Tibial nerve (tissue), 4 donors: ENCODE data around the gene MYMK. TPM values are rescaled to one million over a fixed set of nuclear protein-coding genes. Genes with fewer than 3 reads are reported as not detected.
"Not testable (repeated sequence)": the region's sequence is repeated elsewhere in the genome, so short reads cannot be mapped to it uniquely, and the experiment has no call there.

Experiments used
- DNase-seq, 2 donors: peaks; one replicate each; pipeline ENCODE4 v3.0.0-alpha.2; 2019; ENCODE audit warnings: low spot score in 2 of 2
- H3K27ac ChIP-seq, 4 donors: fragments of 200-600 bp; sonication (generic) in 3 of 4; one replicate each; pipeline ENCODE4 v1.5.1; 2017 to 2019; ENCODE audit warnings: mild to moderate bottlenecking in 1 of 4
- H3K27me3 ChIP-seq, 2 donors: fragments of 200-600 bp; sonication (generic) in 1 of 2; one replicate each; pipeline versions ENCODE4 v1.5.1 to v1.6.0; 2017 to 2019
- H3K36me3 ChIP-seq, 3 donors: fragments of 200-600 bp; sonication (generic); one replicate each; pipeline ENCODE4 v1.5.1; 2018 to 2019
- H3K4me1 ChIP-seq, 4 donors: fragments of 200-600 bp; sonication (generic) in 3 of 4; one replicate each; pipeline ENCODE4 v1.5.1; 2017 to 2019
- H3K4me3 ChIP-seq, 4 donors: fragments of 200-600 bp; sonication (generic) in 3 of 4; one replicate each; pipeline ENCODE4 v1.5.1; 2017 to 2019; ENCODE audit warnings: mild to moderate bottlenecking in 1 of 4, moderate library complexity in 1 of 4
- H3K9me3 ChIP-seq, 4 donors: fragments of 200-600 bp; sonication (generic) in 3 of 4; one replicate each; pipeline ENCODE4 v1.5.1; 2017 to 2019
- EP300 ChIP-seq, 2 donors: sonication (generic); formaldehyde crosslinking; IDR thresholded peaks; one replicate each; pipeline ENCODE4 v1.6.1; 2017; ENCODE audit warnings: antibody characterized with exemption in 2 of 2, mild to moderate bottlenecking in 1 of 2
- POLR2A ChIP-seq, 2 donors: fragments of 450-650 bp; IDR thresholded peaks; one replicate each; pipeline ENCODE4 v1.6.1; 2017; ENCODE audit warnings: antibody characterized with exemption in 2 of 2, mild to moderate bottlenecking in 2 of 2, moderate library complexity in 2 of 2
- WGBS, 2 donors: methylation state at CpG; one replicate each; pipeline ENCODE4 v1.1.5; 2018; 5-methylcytosine and 5-hydroxymethylcytosine counted together
- total RNA-seq, 4 donors: library from RNA; depleted of rRNA; stranded (reverse); fragments of >200 nt; gene quantifications; one replicate each; pipeline ENCODE4 v1.1.0, GENCODE V29; 2016
- TF ChIP-seq, protein P1 (sequence below), 5 experiments: fragments of 200-600 bp in 3 of 5; fragments of 450-650 bp in 2 of 5; sonication (generic) in 3 of 5; IDR thresholded peaks; one replicate each; pipeline ENCODE4 v1.5.1; 2016 to 2019; ENCODE audit warnings: antibody characterized with exemption in 5 of 5, mild to moderate bottlenecking in 3 of 5, moderate library complexity in 2 of 5

Gene MYMK
- total RNA-seq, 4 donors from 2014 or later: 1.4 to 8.3 TPM; not detected in 2

DNA sequence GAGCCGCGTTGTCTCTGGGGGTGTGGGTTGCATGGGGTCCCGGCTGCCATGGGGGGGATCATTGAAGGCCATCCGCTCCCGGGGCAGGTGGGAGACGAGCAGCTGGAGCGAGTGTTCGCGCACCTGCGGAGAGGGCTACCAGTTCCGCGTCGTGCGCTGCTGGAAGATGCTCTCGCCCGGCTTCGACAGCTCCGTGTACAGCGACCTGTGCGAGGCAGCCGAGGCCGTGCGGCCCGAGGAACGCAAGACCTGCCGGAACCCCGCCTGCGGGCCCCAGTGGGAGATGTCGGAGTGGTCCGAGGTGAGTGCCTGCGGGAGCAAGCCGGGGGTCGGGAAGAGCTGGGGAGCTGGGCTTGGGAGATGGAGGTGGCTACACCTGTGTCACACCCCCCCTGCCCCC lies 43.4 kb upstream of the MYMK start:
- no peak for DNase-seq
- peaks cover 0 to 7% of the 10 kb centered on the region in 2 donors for H3K27me3 ChIP-seq
- H3K27ac ChIP-seq: no peak overlapping the region
- H3K4me3 ChIP-seq: no peak overlapping the region
- TF ChIP-seq, protein P1, sequence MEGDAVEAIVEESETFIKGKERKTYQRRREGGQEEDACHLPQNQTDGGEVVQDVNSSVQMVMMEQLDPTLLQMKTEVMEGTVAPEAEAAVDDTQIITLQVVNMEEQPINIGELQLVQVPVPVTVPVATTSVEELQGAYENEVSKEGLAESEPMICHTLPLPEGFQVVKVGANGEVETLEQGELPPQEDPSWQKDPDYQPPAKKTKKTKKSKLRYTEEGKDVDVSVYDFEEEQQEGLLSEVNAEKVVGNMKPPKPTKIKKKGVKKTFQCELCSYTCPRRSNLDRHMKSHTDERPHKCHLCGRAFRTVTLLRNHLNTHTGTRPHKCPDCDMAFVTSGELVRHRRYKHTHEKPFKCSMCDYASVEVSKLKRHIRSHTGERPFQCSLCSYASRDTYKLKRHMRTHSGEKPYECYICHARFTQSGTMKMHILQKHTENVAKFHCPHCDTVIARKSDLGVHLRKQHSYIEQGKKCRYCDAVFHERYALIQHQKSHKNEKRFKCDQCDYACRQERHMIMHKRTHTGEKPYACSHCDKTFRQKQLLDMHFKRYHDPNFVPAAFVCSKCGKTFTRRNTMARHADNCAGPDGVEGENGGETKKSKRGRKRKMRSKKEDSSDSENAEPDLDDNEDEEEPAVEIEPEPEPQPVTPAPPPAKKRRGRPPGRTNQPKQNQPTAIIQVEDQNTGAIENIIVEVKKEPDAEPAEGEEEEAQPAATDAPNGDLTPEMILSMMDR (IDR thresholded peaks at IDR 0.05): no peak
- TF ChIP-seq POLR2A (IDR thresholded peaks at IDR 0.05): no peak
- TF ChIP-seq EP300 (IDR thresholded peaks at IDR 0.05): no peak
- H3K9me3 ChIP-seq: no peaks in the 10 kb centered on the region
- WGBS, 2 donors: 87 to 92% methylated on average over 33 of the region's 33 CpGs
- peaks cover 0 to 29% (median 7%) of the 10 kb centered on the region in 4 donors for H3K4me1 ChIP-seq
- no peaks in the 10 kb centered on the region for H3K36me3 ChIP-seq

DNA sequence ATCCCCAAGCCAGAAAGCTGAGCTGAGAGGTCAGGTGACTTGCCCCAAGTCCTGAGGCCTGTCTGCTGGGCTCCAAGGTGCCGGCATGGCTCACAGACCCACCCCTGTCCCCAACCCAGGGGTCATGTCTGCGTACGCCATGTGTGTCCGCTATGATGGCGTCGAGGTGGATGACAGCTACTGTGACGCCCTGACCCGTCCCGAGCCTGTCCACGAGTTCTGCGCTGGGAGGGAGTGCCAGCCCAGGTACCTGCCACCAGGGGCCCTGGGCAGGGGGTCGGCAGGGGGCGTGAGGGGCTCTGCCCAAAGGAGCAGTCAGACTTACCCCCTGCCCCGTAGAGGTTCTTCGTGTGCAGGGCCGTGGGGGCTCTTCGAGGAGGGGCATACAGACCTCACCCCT lies 42.1 kb upstream of the MYMK start:
- no peak overlapping the region for H3K4me3 ChIP-seq
- H3K9me3 ChIP-seq: no peaks in the 10 kb centered on the region
- 89 to 96% methylated on average over 12 to 17 of the region's 17 CpGs for WGBS, 2 donors
- H3K27ac ChIP-seq: no peak overlapping the region
- peaks cover 0 to 27% (median 11%) of the 10 kb centered on the region in 4 donors for H3K4me1 ChIP-seq
- TF ChIP-seq, protein P1 (IDR thresholded peaks at IDR 0.05): no peak
- TF ChIP-seq POLR2A (IDR thresholded peaks at IDR 0.05): no peak
- no peak for TF ChIP-seq EP300 (IDR thresholded peaks at IDR 0.05)
- no peaks in the 10 kb centered on the region for H3K36me3 ChIP-seq
- no peak for DNase-seq
- H3K27me3 ChIP-seq: peaks cover 0 to 7% of the 10 kb centered on the region in 2 donors

DNA sequence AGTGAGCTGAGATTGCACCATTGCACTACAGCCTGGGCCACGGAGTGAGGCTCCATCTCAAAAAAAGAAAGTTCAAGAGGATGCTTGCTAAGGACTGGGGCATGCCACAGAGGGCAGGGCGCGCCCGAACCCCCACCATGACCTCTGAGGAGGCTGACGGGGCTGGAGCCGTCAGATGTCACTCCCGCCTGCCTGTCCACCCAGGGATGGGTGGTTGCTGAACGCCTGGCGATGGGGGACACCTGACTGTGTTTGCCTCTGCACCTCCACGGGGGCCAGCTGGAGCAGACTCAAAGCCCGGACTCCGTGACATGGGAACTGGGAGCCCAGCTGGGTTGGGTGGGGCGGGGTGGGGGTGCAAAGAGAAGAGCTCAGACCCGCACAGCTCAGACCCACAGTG lies 41.6 kb upstream of the MYMK start:
- TF ChIP-seq POLR2A (IDR thresholded peaks at IDR 0.05): no peak
- WGBS, 2 donors: 85 to 95% methylated on average over 9 to 13 of the region's 14 CpGs
- H3K27me3 ChIP-seq: peaks cover 0 to 7% of the 10 kb centered on the region in 2 donors
- no peak for DNase-seq
- no peak overlapping the region for H3K4me3 ChIP-seq
- H3K9me3 ChIP-seq: no peaks in the 10 kb centered on the region
- no peak overlapping the region for H3K27ac ChIP-seq
- peaks cover 0 to 28% (median 11%) of the 10 kb centered on the region in 4 donors for H3K4me1 ChIP-seq
- H3K36me3 ChIP-seq: no peaks in the 10 kb centered on the region

DNA sequence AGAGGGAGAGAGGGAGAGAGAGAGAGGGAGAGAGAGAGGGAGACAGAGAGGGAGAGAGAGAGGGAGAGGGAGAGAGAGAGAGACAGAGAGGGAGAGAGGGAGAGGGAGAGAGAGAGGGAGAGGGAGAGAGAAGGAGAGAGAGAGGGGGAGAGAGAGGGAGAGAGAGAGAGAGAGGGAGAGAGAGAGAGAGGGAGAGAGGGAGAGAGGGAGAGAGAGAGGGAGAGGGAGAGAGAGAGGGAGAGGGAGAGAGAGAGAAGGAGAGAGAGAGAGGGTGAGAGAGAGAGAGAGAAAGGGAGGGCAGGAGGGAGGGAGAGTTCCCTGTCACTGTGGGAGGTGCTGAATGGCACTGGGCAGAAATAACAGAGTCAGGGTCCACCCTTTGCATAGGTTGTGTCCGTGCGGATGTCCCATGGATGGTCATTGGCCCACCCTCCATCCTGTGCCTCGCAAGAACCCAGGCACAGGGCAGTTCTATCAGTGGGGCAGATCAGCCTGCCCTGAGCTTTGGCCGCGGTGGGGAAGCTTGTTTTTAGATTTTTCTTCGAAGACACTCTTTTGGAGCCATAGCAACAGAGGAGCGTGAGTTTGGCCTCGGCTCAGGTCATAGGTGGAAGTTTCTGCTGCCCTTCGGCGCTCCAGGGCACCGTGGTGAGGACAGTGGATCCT lies 39.8 kb upstream of the MYMK start:
- Histone ChIP-seq H3K9me3 (no peaks in the 10 kb centered on the region), H3K27ac (peak overlapping the region in 3 of 4 donors; percentile 43 to 62 (median 55))

DNA sequence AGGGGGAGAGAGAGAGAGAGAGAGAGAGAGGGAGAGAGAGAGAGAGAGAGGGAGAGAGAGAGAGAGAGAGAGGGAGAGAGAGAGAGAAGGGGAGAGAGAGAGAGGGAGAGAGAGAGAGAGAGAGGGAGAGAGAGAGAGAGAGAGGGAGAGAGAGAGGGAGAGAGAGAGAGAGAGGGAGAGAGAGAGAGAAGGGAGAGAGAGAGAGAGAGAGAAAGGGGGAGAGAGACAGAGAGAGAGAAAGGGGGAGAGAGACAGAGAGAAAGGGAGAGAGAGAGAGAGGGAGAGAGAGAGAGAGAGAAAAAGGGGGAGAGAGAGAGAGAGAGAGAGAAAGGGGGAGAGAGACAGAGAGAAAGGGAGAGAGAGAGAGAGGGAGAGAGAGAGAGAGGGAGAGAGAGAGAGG lies 39.1 kb upstream of the MYMK start:
- H3K27ac ChIP-seq, H3K36me3 ChIP-seq, H3K27me3 ChIP-seq, H3K4me3 ChIP-seq, DNase-seq, H3K9me3 ChIP-seq: not testable (repeated sequence)
- TF ChIP-seq, protein P1 (IDR thresholded peaks at IDR 0.05): peak in 1 of 5 experiments; percentile 90
- H3K4me1 ChIP-seq: peaks cover 0 to 51% (median 15%) of the 10 kb centered on the region in 4 donors

More for the DNA sequence above, 39.8 kb upstream of the MYMK start:
- WGBS, 2 donors: 61 to 75% methylated on average over 11 of the region's 11 CpGs
- Histone ChIP-seq H3K4me3 (no peak overlapping the region), H3K4me1 (peaks cover 0 to 46% (median 15%) of the 10 kb centered on the region in 4 donors), H3K27me3 (peaks cover 0 to 7% of the 10 kb centered on the region in 2 donors), H3K36me3 (no peaks in the 10 kb centered on the region)
- no peak for TF ChIP-seq EP300 (IDR thresholded peaks at IDR 0.05)
- TF ChIP-seq POLR2A (IDR thresholded peaks at IDR 0.05): no peak
- TF ChIP-seq, protein P1 (IDR thresholded peaks at IDR 0.05): peak in 3 of 5 experiments; percentile 13 to 95 (median 49)
- DNase-seq: no peak
